Rectal smooth muscle tissue (tissue), 1 donor: Measurements from ENCODE around the gene NPNT.

Experiments
- H3K27ac ChIP-seq: one replicate; pipeline ENCODE4 v1.7.0; 2013; ENCODE audit warnings: low read depth, low read length, inconsistent platforms
- H3K27me3 ChIP-seq: one replicate; pipeline ENCODE4 v1.7.0; 2013; ENCODE audit warnings: low read length; ENCODE audit not compliant: control insufficient read depth, insufficient read depth
- H3K36me3 ChIP-seq: one replicate; pipeline ENCODE4 v1.7.0; 2013; ENCODE audit warnings: low read length; ENCODE audit not compliant: control insufficient read depth, insufficient read depth
- H3K4me1 ChIP-seq: one replicate; pipeline ENCODE4 v1.7.0; 2013; ENCODE audit warnings: low read length; ENCODE audit not compliant: control insufficient read depth, insufficient read depth
- H3K4me3 ChIP-seq: one replicate; pipeline ENCODE4 v1.7.0; 2013; ENCODE audit warnings: low read length
- H3K9ac ChIP-seq: one replicate; pipeline ENCODE4 v1.7.0; 2013; ENCODE audit warnings: low read length

The NPNT gene

DNA sequence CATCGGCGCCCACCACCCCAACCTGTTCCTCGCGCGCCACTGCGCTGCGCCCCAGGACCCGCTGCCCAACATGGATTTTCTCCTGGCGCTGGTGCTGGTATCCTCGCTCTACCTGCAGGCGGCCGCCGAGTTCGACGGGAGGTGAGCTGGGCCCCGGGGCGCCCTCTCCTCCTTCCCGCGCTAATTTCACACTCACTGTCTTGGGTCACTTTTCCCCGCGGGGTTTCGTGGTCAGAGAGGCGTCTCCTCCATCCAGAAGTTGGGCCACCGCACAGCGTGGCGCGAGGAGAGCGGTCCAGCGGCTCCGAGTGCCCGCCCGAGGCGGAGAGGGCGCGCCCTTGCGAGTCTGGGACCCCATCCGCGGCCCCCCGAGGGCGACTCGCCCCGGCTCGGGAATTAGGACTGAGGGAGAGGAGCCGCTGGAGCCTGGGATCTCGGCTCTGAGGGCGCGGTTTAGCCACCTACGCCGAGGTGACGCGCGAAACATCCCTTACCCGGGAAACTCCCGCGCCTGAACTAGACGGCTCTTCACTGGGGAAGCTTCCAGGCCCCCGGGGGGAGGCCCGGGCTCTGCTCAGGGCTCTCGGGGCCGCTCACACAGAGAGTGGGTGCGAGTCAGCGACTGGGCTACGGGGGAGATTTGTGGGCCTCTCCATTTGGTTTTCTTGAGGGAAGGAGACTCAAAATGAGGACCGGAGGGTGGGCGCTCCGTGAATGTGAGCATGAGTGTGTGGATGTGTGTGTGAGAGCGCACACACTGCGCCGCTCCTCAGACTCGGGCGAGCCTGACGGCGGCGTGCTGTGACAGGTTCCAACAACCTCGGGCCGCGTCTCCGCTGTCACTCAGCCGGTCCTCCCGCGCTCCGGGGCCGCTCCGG is 551 bp downstream of the NPNT start:
- no peaks in the 10 kb centered on the region for H3K27me3 ChIP-seq
- peak overlapping the region; percentile 72 for H3K4me3 ChIP-seq
- no peak overlapping the region for H3K27ac ChIP-seq
- no peaks in the 10 kb centered on the region for H3K4me1 ChIP-seq
- no peaks in the 10 kb centered on the region for H3K36me3 ChIP-seq
- no peak overlapping the region for H3K9ac ChIP-seq

DNA sequence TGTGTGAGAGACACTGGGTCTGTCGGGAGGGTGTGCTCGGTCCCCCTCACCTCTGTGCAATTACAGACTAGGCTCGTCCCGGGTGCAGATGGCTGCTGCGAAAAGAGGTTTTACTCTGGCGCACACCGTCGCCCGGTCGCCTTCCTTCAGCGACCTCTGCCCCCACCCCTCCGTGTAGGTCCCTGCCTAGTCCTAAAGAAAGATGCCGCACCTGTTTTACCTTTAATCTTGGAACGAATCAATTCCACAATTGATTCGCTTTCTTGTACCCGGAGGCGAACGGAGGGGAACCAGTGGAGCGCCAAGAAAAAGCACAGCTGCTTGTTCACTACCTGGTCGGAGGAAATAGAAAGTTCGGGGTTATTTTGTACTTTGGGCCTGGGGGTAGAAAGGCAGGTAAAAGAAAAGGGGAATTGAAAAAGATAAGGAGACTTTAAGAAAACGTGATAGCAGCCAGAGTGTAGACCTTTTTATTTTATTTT is 1.2 kb downstream of the NPNT start:
- Histone ChIP-seq H3K4me1 (no peaks in the 10 kb centered on the region), H3K4me3 (peak overlapping the region; percentile 72), H3K36me3 (no peaks in the 10 kb centered on the region), H3K27me3 (no peaks in the 10 kb centered on the region), H3K9ac (no peak overlapping the region), H3K27ac (no peak overlapping the region)

DNA sequence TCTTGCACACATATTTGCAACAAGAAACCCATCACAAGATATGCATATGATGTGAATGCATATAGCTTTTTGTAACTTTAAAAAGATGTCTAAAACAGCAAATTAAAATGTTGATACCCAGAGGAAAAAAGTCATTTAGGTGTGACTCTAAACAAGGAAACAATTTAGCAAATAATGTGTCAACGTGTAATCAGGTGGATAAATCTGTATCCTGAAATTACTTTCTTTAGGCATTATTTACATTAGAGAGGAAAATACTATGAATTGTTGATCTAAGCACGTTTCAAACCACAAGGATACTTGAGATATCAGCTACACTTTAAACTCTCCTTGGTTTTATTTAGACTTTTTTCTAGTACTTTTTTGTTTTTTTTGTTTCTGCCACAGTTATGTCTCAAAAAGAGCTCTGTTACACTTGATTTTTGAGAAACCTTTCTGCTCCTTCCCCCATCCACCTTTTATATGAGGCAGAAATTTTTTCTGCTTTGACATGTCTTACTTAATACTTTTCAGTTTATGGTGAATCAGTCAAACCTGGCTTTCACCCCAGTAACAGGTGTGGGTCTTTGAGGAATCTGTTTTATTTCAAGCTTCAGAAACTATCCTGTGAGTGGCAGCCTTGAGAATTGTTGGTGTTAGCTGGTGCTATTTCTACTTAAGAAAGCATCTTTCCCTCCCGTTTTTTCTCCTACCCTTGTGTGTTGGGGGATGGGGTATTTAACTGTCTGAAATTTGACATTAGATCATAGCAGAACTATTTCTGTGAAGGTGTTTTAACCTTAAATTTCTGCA is 1.9 kb downstream of the NPNT start:
- Histone ChIP-seq H3K4me1 (no peaks in the 10 kb centered on the region), H3K9ac (no peak overlapping the region), H3K36me3 (no peaks in the 10 kb centered on the region), H3K4me3 (no peak overlapping the region), H3K27me3 (no peaks in the 10 kb centered on the region), H3K27ac (no peak overlapping the region)

DNA sequence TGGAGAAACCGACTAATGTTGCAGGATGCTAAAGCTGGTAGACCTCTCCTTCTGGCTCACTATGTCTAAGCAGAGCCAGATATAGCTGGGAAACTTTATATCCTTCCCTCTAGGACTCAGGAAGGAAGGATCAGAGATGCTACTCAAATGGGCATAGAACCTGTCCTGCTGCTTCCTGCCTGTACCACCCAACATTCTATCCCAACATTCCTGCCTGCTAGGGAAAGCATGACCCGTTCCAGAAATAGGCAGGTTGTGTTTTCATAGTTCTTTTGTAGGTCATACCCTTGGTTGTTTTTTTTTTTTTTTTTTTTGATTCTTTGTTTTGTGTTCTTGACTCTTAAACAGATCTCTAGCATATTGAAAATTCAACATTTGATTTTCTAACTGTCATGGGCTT is 5.3 kb downstream of the NPNT start:
- H3K36me3 ChIP-seq, result no peaks in the 10 kb centered on the region
- no peak overlapping the region for H3K9ac ChIP-seq
- H3K27me3 ChIP-seq, result no peaks in the 10 kb centered on the region
- H3K4me3 ChIP-seq, result no peak overlapping the region
- H3K27ac ChIP-seq, result no peak overlapping the region
- H3K4me1 ChIP-seq, result no peaks in the 10 kb centered on the region

DNA sequence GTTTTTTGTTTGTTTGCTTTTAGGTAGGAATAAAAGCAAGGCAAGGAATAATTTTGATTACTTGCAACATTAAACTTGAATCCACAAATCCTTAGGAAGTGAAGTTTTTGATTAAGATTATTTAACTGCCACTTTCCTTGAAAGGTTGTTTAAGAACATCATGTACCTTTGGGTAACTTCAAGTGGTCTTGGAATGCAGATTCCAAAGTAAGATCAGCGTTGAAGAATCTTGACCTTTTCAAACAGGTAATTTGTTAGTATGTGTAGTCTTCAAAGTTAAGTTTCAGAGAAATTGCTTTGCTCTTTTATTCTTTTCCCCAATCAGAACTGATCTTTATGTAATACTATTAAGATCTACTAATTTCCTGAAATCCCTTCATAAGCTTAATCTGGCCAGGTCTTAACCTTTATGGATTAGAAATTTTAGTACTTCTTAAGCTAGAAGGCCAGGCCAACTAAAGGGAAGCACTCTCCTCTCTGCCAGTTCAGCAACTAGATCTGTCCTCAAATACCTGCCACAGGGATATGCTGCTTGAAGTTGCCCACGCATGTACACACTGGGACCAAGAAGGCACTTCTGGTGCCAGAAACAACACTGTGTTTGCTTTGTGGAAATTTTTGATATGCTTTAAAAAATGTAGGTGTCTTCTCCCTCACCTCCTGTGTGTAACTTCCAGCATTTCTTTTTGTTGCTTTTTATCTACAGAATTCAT is 7.4 kb downstream of the NPNT start:
- Histone ChIP-seq H3K4me3 (no peak overlapping the region), H3K36me3 (no peaks in the 10 kb centered on the region), H3K4me1 (no peaks in the 10 kb centered on the region), H3K27me3 (no peaks in the 10 kb centered on the region), H3K9ac (no peak overlapping the region), H3K27ac (no peak overlapping the region)

DNA sequence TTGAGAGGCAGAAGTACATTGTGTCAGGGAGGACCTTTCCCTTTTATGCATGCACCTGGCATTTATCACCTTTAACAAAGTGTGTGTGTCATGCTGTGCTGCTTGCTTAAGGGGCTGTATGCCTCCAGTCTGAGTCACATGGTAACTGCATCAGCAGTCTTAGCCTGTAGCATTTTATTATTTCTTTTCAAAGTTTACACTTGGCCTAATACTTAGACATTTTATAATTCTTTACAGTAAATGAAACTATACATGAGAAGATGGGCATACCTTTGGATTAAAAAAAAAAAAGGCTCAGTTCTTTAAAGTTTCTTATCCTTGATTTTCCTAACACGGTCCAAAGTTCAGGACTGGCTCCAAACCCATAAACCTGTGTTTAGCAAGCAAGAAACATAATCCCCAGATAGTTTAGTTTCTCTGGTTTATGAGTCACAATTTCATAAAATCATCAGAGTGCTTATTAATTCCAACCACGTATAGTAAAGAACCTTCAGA is 14.6 kb downstream of the NPNT start:
- no peaks in the 10 kb centered on the region for H3K36me3 ChIP-seq
- H3K4me3 ChIP-seq, result no peak overlapping the region
- no peak overlapping the region for H3K9ac ChIP-seq
- H3K4me1 ChIP-seq, result no peaks in the 10 kb centered on the region
- no peaks in the 10 kb centered on the region for H3K27me3 ChIP-seq
- no peak overlapping the region for H3K27ac ChIP-seq

DNA sequence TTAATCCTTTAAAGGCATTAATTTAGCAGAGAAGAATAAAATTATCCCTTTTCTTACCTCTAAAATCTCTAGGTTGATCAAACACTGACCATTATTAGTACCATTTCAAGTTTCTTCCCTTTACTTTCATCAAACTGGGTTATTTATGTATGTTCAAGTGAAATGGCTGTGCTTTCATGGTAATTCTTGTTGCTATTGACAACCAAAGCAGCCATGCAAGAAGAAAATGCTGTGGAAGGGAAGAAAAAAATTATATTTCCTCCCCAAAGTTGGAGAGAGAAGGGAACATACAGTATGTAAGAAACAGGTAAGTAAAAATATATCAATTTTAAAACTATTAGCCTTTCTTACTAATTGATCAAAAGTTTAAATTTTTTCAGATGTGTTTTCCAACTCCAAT is 16.2 kb downstream of the NPNT start:
- Histone ChIP-seq H3K27me3 (no peaks in the 10 kb centered on the region), H3K4me3 (no peak overlapping the region), H3K4me1 (no peaks in the 10 kb centered on the region), H3K36me3 (no peaks in the 10 kb centered on the region), H3K9ac (no peak overlapping the region), H3K27ac (no peak overlapping the region)

DNA sequence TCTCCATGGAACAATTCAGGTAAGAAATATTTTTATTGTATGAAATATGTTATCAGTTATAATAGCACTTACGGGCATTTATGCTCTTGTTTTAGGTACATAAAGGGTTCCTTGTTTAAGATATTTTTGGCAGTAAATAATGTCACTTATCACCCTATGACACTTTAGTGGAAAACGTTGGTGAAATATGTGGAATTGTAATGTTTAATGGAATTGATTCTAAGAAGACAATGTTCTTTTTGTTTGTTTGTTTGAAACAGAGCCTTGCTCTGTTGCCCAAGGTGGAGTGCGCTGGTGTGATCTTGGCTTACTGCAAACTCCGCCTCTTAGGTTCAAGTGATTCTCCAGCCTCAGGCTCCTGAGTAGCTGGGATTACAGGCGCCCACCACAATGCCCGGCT is 17.4 kb downstream of the NPNT start:
- H3K27ac ChIP-seq, result no peak overlapping the region
- H3K4me1 ChIP-seq, result no peaks in the 10 kb centered on the region
- no peak overlapping the region for H3K4me3 ChIP-seq
- H3K27me3 ChIP-seq, result no peaks in the 10 kb centered on the region
- H3K9ac ChIP-seq, result no peak overlapping the region
- H3K36me3 ChIP-seq, result no peaks in the 10 kb centered on the region

DNA sequence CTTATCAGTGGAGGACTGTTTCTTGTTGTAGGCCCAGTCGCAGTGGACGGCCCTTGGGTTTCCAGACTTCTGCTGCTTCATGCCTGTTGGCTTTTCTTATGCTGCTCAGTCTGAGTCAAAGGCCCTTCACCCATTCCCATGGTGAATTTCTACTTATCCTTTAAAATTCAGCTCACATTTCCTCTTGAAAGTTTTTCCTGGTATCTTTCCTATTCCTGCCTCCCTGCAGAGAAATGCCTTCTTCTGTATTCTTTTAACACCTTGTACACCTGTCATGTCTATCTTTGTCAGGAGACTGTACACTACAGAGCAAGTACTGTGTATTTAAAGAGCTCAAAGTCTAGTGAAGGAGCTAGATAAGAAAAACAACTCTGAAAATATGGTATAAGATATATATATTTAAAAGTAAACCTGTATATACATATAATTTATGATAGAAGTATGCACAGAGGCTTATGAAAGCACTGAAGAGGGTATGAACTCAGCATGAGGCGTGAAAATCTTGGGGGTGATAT is 22.0 kb downstream of the NPNT start:
- no peaks in the 10 kb centered on the region for H3K36me3 ChIP-seq
- no peaks in the 10 kb centered on the region for H3K27me3 ChIP-seq
- no peak overlapping the region for H3K27ac ChIP-seq
- no peaks in the 10 kb centered on the region for H3K4me1 ChIP-seq
- H3K4me3 ChIP-seq, result no peak overlapping the region
- no peak overlapping the region for H3K9ac ChIP-seq

DNA sequence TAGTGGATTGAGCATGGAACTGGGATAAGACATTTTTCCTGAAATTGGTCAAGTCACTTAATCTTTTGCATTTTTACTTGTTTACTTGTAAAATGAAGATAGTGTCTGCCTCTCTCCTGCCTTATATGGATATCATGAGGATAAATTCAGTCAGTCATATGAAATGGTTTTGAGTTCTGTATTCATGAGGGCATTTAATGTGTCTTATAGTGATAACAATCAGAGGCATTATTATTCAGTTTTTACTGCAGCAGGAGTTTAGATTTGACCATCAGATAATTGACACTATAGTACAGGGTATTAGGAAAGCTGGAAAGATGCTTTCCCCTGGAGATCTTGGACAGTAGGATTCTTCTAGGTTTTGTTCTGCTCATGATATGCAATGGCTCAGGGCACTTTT is 26.0 kb downstream of the NPNT start:
- Histone ChIP-seq H3K27me3 (no peaks in the 10 kb centered on the region), H3K27ac (no peak overlapping the region), H3K4me3 (no peak overlapping the region), H3K36me3 (no peaks in the 10 kb centered on the region), H3K4me1 (no peaks in the 10 kb centered on the region), H3K9ac (no peak overlapping the region)

DNA sequence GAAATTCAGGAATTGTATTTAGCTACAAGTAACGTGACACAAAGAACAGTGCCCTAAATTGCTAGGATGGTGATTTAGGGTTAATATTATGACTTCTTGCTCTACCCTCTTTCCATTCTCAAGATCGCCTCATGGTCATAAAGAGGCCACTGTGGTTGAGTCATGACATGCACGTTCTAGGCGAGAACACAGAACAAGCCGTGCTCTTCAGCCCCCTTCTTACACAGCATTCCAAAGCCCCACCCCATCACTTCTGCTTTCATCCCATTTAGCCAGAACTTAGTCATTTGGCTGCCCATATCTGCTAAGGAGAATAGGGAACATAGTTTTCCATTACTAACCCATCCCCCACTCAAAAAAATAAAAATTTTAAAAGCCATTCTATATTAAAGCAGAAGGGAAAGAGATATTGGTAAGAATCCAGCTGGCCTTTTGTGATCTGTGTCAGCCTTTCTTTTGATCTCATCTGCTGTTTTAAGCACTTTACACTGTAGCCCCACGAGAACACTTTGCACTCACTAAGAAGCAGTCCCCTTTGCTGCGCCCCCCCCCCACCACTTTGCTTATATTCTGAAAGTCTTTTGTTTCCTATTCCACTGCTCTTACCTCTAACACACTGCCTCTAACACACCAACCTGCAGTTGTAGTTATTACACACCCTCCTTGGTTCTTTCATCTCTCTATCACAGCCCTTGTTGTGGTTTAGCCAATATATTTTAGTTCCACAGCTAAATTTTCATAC is 28.4 kb downstream of the NPNT start:
- Histone ChIP-seq H3K9ac (no peak overlapping the region), H3K27ac (no peak overlapping the region), H3K27me3 (no peaks in the 10 kb centered on the region), H3K36me3 (no peaks in the 10 kb centered on the region), H3K4me3 (no peak overlapping the region), H3K4me1 (no peaks in the 10 kb centered on the region)
